Bronchial epithelial cell (primary cell): ENCODE results near the gene USP28. TPM values are rescaled to one million over a fixed set of nuclear protein-coding genes. Genes with fewer than 3 reads are reported as not detected.
A peak's percentile ranks its signal among the peaks of the same experiment; 100 is the strongest.
"Not testable (repeated sequence)": the region's sequence is repeated elsewhere in the genome, so short reads cannot be mapped to it uniquely, and the experiment has no call there.

Experiments
- DNase-seq: peaks from one replicate; pipeline ENCODE4 v3.0.0-alpha.2; 2010; ENCODE audit warnings: low read depth
- FAIRE-seq: peaks from 2 replicates; lab custom pipeline; 2011; peaks lifted over from hg19 to GRCh38; lab: Jason Lieb, UNC
- H3K27me3 ChIP-seq: 2 replicates; pipeline ENCODE4 v1.5.1; 2011; ENCODE audit warnings: low read length; ENCODE audit not compliant: control insufficient read depth, insufficient read depth
- H3K36me3 ChIP-seq: 2 replicates; pipeline ENCODE4 v1.5.1; 2011; ENCODE audit warnings: low read length; ENCODE audit not compliant: control insufficient read depth, insufficient read depth
- H3K4me3 ChIP-seq: 2 replicates; pipeline ENCODE4 v1.5.1; 2011; ENCODE audit warnings: mild to moderate bottlenecking, low read depth, low read length, control low read depth
- total RNA-seq: library from RNA; depleted of rRNA; stranded (reverse); fragments of >200 nt; gene quantifications from 2 replicates; pipeline ENCODE4 v1.2.1, GENCODE V29; 2014
- TF ChIP-seq, protein P1 (sequence below): IDR thresholded peaks from 2 replicates; pipeline ENCODE4 v1.5.1; 2011; ENCODE audit warnings: mild to moderate bottlenecking, moderate library complexity, low read length, control low read depth, inconsistent platforms; ENCODE audit not compliant: insufficient read depth, severe bottlenecking

Gene USP28
- total RNA-seq, 1 donor from 2014 or later, result 30.0 TPM

DNA sequence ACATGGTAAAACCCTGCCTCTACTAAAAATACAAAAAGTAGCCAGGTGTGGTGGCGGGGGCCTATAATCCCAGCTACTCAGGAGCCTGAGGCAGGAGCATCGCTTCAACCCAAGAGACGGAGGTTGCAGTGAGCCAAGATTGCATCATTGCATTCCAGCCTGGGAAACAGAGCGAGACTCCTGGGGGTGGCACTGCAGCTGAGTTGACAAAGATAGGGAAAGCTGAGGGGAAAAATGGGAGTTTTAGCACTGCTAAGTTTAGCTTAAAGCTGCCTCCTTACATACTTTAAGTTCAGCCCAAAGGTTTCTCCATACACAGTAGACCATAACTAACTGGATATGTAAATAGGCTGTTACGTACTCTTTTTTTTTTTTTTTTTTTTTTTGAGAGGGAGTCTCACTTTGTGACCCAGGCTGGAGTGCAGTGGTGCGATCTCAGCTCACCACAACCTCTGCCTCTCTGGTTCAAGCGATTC is 9.0 kb upstream of the USP28 start:
- DNase-seq (peak; percentile 47), FAIRE-seq (no peak)
- Histone ChIP-seq H3K27me3 (no peaks in the 10 kb centered on the region), H3K36me3 (no peaks in the 10 kb centered on the region), H3K4me3 (no peak overlapping the region)
- TF ChIP-seq, protein P1, sequence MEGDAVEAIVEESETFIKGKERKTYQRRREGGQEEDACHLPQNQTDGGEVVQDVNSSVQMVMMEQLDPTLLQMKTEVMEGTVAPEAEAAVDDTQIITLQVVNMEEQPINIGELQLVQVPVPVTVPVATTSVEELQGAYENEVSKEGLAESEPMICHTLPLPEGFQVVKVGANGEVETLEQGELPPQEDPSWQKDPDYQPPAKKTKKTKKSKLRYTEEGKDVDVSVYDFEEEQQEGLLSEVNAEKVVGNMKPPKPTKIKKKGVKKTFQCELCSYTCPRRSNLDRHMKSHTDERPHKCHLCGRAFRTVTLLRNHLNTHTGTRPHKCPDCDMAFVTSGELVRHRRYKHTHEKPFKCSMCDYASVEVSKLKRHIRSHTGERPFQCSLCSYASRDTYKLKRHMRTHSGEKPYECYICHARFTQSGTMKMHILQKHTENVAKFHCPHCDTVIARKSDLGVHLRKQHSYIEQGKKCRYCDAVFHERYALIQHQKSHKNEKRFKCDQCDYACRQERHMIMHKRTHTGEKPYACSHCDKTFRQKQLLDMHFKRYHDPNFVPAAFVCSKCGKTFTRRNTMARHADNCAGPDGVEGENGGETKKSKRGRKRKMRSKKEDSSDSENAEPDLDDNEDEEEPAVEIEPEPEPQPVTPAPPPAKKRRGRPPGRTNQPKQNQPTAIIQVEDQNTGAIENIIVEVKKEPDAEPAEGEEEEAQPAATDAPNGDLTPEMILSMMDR, result no peak

DNA sequence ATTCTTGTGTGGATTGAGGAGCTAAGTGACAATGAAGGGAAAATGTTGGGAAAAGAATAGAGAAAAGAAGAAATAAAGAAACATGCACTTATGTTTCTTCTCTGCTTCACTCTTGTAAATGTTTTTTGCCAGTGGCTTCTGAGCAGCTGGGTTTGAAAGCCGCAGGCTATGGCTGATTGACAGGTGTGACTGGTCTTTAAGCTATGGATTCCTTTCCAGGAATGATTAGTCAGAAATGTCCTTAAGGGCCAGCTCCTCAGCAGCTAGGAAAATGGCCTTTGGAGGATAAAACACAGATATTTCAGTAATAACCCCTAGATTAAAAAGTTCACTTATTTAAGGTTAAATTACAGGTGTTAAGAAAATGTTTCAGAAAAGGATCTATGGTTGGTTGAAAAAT is 6.5 kb upstream of the USP28 start:
- Histone ChIP-seq H3K36me3 (no peaks in the 10 kb centered on the region), H3K4me3 (no peak overlapping the region), H3K27me3 (no peaks in the 10 kb centered on the region)
- DNase-seq (peak; percentile 57), FAIRE-seq (no peak)
- TF ChIP-seq, protein P1, result no peak

DNA sequence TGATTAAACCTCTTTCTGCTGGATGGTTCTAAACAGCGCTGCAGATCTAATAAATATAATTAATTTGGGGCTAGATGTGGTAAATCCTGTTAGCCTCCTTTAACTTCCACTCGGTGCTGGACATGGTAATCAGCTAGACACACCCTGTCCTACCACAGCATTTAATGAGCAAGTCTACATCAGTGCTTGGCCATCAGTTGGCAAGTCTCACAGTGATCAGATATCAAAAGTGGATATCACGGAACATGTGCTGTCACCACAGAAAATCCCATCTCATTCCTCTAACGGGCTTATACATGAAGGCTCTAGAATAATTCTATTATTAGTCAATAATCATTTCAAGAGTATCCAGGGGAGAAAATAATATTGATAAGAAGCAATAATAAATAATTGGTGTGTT is 5.6 kb upstream of the USP28 start:
- no peaks in the 10 kb centered on the region for H3K36me3 ChIP-seq
- H3K4me3 ChIP-seq, result no peak overlapping the region
- TF ChIP-seq, protein P1, result no peak
- DNase-seq (no peak), FAIRE-seq (no peak)
- H3K27me3 ChIP-seq, result no peaks in the 10 kb centered on the region

DNA sequence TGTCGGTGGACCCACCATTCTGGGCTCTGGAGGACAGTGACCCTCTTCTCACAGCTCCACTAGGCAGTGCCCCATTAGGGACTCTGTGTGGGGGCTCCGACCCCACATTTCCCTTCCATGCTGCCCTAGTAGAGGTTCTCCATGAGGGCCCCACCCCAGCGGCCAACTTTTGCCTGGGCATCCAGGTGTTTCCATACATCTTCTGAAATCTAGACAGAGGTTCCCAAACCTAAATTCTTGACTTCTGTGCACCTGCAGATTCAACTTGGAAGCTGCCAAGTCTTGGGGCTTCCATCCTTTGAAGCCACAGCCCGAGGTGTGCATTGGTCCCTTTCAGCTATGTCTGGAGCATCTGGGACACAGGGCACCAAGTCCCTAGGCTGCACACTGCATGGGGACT is 4.1 kb upstream of the USP28 start:
- DNase-seq, H3K36me3 ChIP-seq, FAIRE-seq, H3K4me3 ChIP-seq, H3K27me3 ChIP-seq: not testable (repeated sequence)

DNA sequence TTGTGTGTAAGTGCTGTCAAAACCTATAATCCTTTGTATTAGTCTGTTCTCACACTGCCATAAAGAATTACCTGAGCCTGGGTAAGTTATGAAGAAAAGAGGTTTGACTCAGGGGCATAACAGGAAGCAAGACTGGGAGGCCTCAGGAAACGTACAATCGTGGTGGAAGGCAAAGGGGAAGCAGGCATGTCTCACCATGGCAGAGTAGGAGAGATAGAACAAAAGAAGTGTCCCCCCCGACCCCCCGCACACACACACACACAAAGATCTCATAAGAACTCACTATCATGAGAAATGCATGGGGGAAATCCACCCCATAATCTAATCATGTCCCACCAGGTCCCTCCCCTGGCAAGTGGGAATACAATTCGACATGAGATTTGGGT is 2.3 kb upstream of the USP28 start:
- TF ChIP-seq, protein P1, result no peak
- Histone ChIP-seq H3K36me3 (no peaks in the 10 kb centered on the region), H3K27me3 (no peaks in the 10 kb centered on the region), H3K4me3 (no peak overlapping the region)
- no peak for FAIRE-seq
- no peak for DNase-seq

DNA sequence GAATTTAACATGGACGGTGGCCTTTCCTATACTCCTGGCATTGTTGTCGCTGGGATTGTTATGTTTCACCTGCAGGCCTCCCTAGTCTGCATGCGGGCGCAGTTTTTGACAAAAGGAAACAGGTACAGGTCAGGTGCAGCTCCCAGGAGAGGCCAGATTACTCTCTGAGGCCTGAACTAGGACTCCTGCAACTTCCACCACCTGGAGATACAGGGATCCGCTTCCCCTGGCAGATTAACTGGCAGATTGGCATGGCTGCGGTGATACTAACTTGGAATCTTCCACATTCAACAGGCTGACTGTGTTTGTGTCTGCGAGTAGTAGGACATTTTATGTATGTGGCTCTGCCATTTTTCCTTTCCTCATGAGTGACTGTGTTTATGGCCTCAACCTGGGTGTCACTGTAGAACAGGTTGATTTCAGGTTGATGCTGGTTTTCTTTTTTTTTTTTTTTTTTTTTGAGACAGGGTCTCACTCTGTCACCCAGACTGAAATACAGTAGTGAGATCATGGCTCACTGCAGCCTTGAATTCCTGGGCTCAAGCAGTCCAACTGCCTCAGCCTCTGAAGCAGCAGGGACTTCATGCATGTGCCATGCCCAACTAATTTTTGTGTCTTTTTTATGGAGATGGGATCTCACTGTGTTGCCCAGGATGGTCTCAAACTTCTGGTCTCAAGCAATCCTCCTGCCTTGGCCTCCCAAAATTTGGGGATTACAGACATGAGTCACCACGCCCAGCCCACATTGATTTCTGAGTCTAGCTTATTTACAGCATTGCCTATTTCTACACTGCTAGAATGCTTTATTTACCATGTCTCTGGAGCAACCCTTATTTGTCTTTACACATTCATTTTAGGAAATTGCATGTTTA is 1.7 kb upstream of the USP28 start:
- TF ChIP-seq, protein P1, result no peak
- FAIRE-seq, result no peak
- H3K4me3 ChIP-seq, result no peak overlapping the region
- no peaks in the 10 kb centered on the region for H3K36me3 ChIP-seq
- no peak for DNase-seq
- H3K27me3 ChIP-seq, result no peaks in the 10 kb centered on the region
